ENCODE results near the gene GALNS. TPM values are rescaled to one million over a fixed set of nuclear protein-coding genes. Genes with fewer than 3 reads are reported as not detected.

The GALNS gene
- total and polyA plus RNA-seq, 2 donors (not counting 3 experiments of a cell fraction or from before 2014, with no cell fraction given): 21.8 to 40.2 TPM

GRCh38 chr16:88806491-88807111, 50.1 kb downstream of the GALNS start:
- H3K36me3 ChIP-seq (ENCODE audit: control insufficient read depth in 2 of 2, extremely low read depth in 1 of 2, insufficient read depth in 2 of 2, low read length in 2 of 2): peaks cover 4 to 12% of the 10 kb centered on the region in 2 experiments
- no TSS peak for BruUV-seq (replicated peaks)

More at GRCh38 chr16:88806491-88807111, 50.1 kb downstream of the GALNS start:
- Histone ChIP-seq H3K27me3 (ENCODE audit: control insufficient read depth in 2 of 2, insufficient read depth in 2 of 2, low read length in 2 of 2) (no peaks in the 10 kb centered on the region), H3K4me1 (ENCODE audit: control insufficient read depth, extremely low read depth, insufficient read depth, low read length) (peaks cover 20% of the 10 kb centered on the region), H3K27ac (ENCODE audit: insufficient read depth, low read depth, low read length) (no peak overlapping the region), H3K4me3 (replicated peaks in 1 of 3; ENCODE audit: insufficient read depth in 1 of 3, low read depth in 1 of 3, low read length in 3 of 3) (no peak overlapping the region), H2AFZ (ENCODE audit: low read depth, low read length) (no peak overlapping the region), H3K79me2 (ENCODE audit: control insufficient read depth, insufficient read depth, low read length) (peaks cover 44% of the 10 kb centered on the region), H3K4me2 (ENCODE audit: insufficient read depth, low read length) (no peak overlapping the region), H3K9me1 (replicated peaks; ENCODE audit: control insufficient read depth, extremely low read depth, insufficient read depth, low read length) (no peaks in the 10 kb centered on the region), H4K20me1 (replicated peaks; ENCODE audit: control insufficient read depth, extremely low read depth, insufficient read depth, low read length) (no peaks in the 10 kb centered on the region), H3K9ac (replicated peaks; ENCODE audit: extremely low read depth, insufficient read depth, low read length) (no peak overlapping the region), H3K9me3 (replicated peaks; ENCODE audit: control insufficient read depth, insufficient read depth, low read length) (no peaks in the 10 kb centered on the region)
- CTCF ChIA-PET: interaction anchor here (0.6 to 2.1 kb wide), 3 partner anchors 12 to 99 kb away, joined by 3 to 8 read pairs (median 4); no protein-coding TSS in a partner anchor
- dilution Hi-C loops (cut with MboI; ENCODE audit: extremely low pct_ligation_motif_present, low sequenced_read_pairs): no loop called here
- DNase-seq (ENCODE audit: low read depth, low spot score) (no peak), FAIRE-seq (no peak)
- intact Hi-C loops (cut with micrococcal nuclease): no loop called here
- no peak for TF ChIP-seq MAX (IDR thresholded peaks at IDR 0.05; ENCODE audit: insufficient read depth, insufficient read length)
- TF ChIP-seq GATA2 (IDR thresholded peaks at IDR 0.05; ENCODE audit: insufficient read depth, insufficient read length, low read depth, low read length): no peak
- TF ChIP-seq FOS (IDR thresholded peaks at IDR 0.05; ENCODE audit: borderline replicate concordance, insufficient read depth, low read length): no peak
- TF ChIP-seq CTCF (IDR thresholded peaks at IDR 0.05; ENCODE audit: extremely low read depth in 1 of 2, insufficient read depth in 1 of 2, low read depth in 1 of 2, low read length in 2 of 2): no peak
- TF ChIP-seq POLR2AphosphoS5 (IDR thresholded peaks at IDR 0.05; ENCODE audit: insufficient read depth, low read depth, low read length): no peak
- TF ChIP-seq EZH2 (IDR thresholded peaks at IDR 0.05; ENCODE audit: borderline replicate concordance, low read depth, low read length, severe bottlenecking): no peak
- no peak for TF ChIP-seq MYC (IDR thresholded peaks at IDR 0.05; ENCODE audit: low read depth, low read length)
- TF ChIP-seq POLR2A (IDR thresholded peaks at IDR 0.05; ENCODE audit: low read depth, low read length): no peak
- no peak for TF ChIP-seq JUN (IDR thresholded peaks at IDR 0.05; ENCODE audit: borderline replicate concordance, insufficient read depth, insufficient read length, low read depth)
- POLR2A ChIA-PET: interaction anchor here (1.1 kb wide), 1 partner anchor 69 kb away, joined by 3 read pairs; no protein-coding TSS in a partner anchor
